Osteoblast (primary cell): ENCODE data around the gene SLCO1B3. TPM values are rescaled to one million over a fixed set of nuclear protein-coding genes. Genes with fewer than 3 reads are reported as not detected.

Experiments used
- DNase-seq: peaks from one replicate; pipeline ENCODE4 v3.0.0; 2011; ENCODE audit warnings: low spot score, mixed read lengths; ENCODE audit not compliant: insufficient read length; ENCODE audit errors: missing footprints
- H2AFZ ChIP-seq: 2 replicates; pipeline ENCODE4 v1.6.0; 2011; ENCODE audit warnings: mild to moderate bottlenecking, low read length
- H3K27ac ChIP-seq: 2 replicates; pipeline ENCODE4 v1.5.1; 2011; ENCODE audit warnings: mild to moderate bottlenecking, low read depth, low read length, moderate library complexity
- H3K27me3 ChIP-seq: 2 replicates; pipeline ENCODE4 v1.6.0; 2012; ENCODE audit warnings: mild to moderate bottlenecking, control low read depth, inconsistent platforms, low read length, moderate library complexity; ENCODE audit not compliant: insufficient read depth
- H3K36me3 ChIP-seq: 2 replicates; pipeline ENCODE4 v1.5.1; 2011; ENCODE audit warnings: mild to moderate bottlenecking, low read length, control low read depth, moderate library complexity; ENCODE audit not compliant: insufficient read depth
- H3K4me1 ChIP-seq: 2 replicates; pipeline ENCODE4 v1.5.1; 2011; ENCODE audit warnings: mild to moderate bottlenecking, low read length, control low read depth, moderate library complexity; ENCODE audit not compliant: insufficient read depth
- H3K4me2 ChIP-seq: 2 replicates; pipeline ENCODE4 v1.6.0; 2011; ENCODE audit warnings: mild to moderate bottlenecking, low read length; ENCODE audit not compliant: insufficient read depth
- H3K4me3 ChIP-seq: fragments of 200-600 bp; sonication (generic); 3 replicates; pipeline ENCODE4 v1.5.1; 2012; ENCODE audit warnings: mild to moderate bottlenecking, low read length, inconsistent platforms; ENCODE audit not compliant: insufficient read depth
- H3K79me2 ChIP-seq: 2 replicates; pipeline ENCODE4 v1.6.0; 2012; ENCODE audit warnings: mild to moderate bottlenecking, low read length, control low read depth, inconsistent platforms; ENCODE audit not compliant: insufficient read depth
- H3K9me3 ChIP-seq: 2 replicates; pipeline ENCODE4 v1.5.1; 2011; ENCODE audit warnings: low read depth, low read length, control low read depth
- H4K20me1 ChIP-seq: 2 replicates; pipeline ENCODE4 v1.6.0; 2012; ENCODE audit warnings: mild to moderate bottlenecking, low read length, control low read depth; ENCODE audit not compliant: insufficient read depth
- CTCF ChIP-seq: IDR thresholded peaks from 2 replicates; pipeline ENCODE4 v1.5.1; 2011; ENCODE audit warnings: mild to moderate bottlenecking, low read depth, low read length, moderate library complexity; ENCODE audit errors: extremely low read depth
- total RNA-seq: library from RNA; depleted of rRNA; stranded (reverse); fragments of >200 nt; gene quantifications from 2 replicates; pipeline ENCODE4 v1.2.3, GENCODE V29; 2012

The SLCO1B3 gene
- total RNA-seq, 1 donor, result not detected

- no peak for DNase-seq
Observed at GRCh38 chr12:20805921-20806320, 4.6 kb upstream of the SLCO1B3 start.

DNA sequence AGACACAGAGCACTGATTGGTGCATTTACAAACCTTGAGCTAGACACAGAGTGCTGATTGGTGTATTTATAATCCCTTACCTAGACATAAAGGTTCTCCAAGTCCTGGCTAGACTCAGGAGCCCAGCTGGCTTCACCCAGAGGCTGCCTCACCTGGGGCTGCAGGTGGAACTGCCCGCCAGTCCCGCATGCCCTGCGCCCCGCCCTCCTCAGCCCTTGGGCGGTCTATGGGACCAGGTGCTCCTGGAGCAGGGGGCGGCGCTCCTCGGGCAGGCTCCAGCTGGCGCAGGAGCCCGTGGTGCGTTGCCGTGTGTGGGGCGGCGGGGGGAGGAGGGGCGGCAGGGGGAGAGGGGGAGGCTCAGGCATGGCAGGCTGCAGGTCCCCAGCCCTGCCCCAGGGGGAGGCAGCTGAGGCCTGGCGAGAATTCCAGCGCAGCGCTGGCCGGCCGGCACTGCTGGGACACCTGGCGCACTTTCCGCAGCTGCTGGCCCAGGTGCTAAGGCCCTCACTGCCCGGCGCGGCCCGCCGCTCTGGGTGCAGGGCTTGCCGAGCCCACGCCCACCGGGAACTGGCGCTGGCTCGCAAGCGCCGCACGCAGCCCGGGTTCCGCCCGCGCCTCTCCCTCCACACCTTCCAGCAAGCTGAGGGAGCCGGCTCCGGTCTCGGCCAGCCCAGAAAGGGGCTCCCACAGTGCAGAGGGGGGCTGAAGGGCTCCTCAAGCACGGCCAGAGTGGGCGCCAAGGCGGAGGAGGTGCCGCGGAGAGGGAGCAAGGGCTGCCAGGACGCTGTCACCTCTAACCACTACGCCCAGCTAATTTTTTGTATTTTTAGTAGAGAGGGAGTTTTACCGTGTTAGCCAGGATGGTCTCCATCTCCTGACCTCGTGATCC lies 3.1 kb upstream of the SLCO1B3 start:
- Histone ChIP-seq H2AFZ (no peak overlapping the region), H3K36me3 (no peaks in the 10 kb centered on the region), H3K27me3 (no peaks in the 10 kb centered on the region), H3K4me3 (no peak overlapping the region), H3K79me2 (no peaks in the 10 kb centered on the region), H3K4me2 (no peak overlapping the region), H3K27ac (no peak overlapping the region), H3K9me3 (no peaks in the 10 kb centered on the region), H4K20me1 (no peaks in the 10 kb centered on the region), H3K4me1 (no peaks in the 10 kb centered on the region)
- no peak for DNase-seq
- no peak for TF ChIP-seq CTCF

More at GRCh38 chr12:20805921-20806320, 4.6 kb upstream of the SLCO1B3 start:
- Histone ChIP-seq H3K9me3 (no peaks in the 10 kb centered on the region), H3K79me2 (no peaks in the 10 kb centered on the region), H3K27ac (no peak overlapping the region), H2AFZ (no peak overlapping the region), H3K27me3 (no peaks in the 10 kb centered on the region), H4K20me1 (no peaks in the 10 kb centered on the region), H3K4me3 (no peak overlapping the region), H3K36me3 (no peaks in the 10 kb centered on the region), H3K4me1 (no peaks in the 10 kb centered on the region), H3K4me2 (no peak overlapping the region)
- no peak for TF ChIP-seq CTCF

DNA sequence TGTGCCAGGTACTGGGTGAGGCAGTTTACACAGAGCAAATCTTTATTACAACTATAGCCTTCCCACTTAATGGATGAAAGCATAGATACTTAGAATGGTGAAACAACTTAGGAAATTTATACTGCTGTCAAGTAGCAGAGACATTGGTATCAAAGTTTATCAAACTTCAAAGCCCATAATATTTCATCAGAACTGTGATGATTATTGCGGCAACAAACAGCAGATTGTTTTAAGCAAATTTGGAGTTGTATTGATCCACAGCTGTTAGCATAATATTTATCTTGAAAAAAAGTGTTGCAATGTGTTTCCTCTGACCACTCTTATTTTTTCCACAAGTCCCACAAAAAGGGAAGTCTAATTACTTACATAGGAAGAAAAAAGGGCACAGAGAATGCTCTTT lies 2.0 kb upstream of the SLCO1B3 start:
- Histone ChIP-seq H3K4me3 (no peak overlapping the region), H3K27me3 (no peaks in the 10 kb centered on the region), H3K36me3 (no peaks in the 10 kb centered on the region), H3K9me3 (no peaks in the 10 kb centered on the region), H4K20me1 (no peaks in the 10 kb centered on the region), H3K4me2 (no peak overlapping the region), H2AFZ (no peak overlapping the region), H3K79me2 (no peaks in the 10 kb centered on the region), H3K4me1 (no peaks in the 10 kb centered on the region), H3K27ac (no peak overlapping the region)
- no peak for DNase-seq
- no peak for TF ChIP-seq CTCF

DNA sequence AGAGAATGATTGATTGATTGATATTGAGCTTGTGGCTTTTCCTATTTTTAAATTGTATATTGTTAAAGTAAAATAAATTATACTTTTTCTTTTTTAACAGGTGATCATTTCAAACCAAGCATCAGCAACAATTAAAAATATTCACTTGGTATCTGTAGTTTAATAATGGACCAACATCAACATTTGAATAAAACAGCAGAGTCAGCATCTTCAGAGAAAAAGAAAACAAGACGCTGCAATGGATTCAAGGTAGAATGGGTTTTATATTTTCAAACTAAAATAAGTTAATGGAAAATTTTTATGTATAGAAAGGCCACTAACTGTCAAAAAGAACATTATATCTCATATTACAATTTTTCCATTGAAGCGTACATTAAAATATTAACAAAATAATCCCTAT lies 5.1 kb downstream of the SLCO1B3 start:
- no peaks in the 10 kb centered on the region for H3K9me3 ChIP-seq

More for the DNA sequence above, 5.1 kb downstream of the SLCO1B3 start:
- no peak overlapping the region for H3K4me3 ChIP-seq
- no peak overlapping the region for H3K4me2 ChIP-seq
- H3K79me2 ChIP-seq, result no peaks in the 10 kb centered on the region
- no peaks in the 10 kb centered on the region for H3K27me3 ChIP-seq
- H4K20me1 ChIP-seq, result no peaks in the 10 kb centered on the region
- H3K27ac ChIP-seq, result no peak overlapping the region
- TF ChIP-seq CTCF, result no peak
- no peaks in the 10 kb centered on the region for H3K4me1 ChIP-seq
- DNase-seq, result no peak
- H2AFZ ChIP-seq, result no peak overlapping the region
- no peaks in the 10 kb centered on the region for H3K36me3 ChIP-seq
